GM21447 (cell line): ENCODE measurements around the gene FSCN2.

Source experiments
- ATAC-seq: cut with Tn5 transposase; IDR thresholded peaks from one replicate; pipeline ENCODE4 v1.9.1; 2021; ENCODE audit not compliant: unreplicated experiment

The FSCN2 gene

DNA sequence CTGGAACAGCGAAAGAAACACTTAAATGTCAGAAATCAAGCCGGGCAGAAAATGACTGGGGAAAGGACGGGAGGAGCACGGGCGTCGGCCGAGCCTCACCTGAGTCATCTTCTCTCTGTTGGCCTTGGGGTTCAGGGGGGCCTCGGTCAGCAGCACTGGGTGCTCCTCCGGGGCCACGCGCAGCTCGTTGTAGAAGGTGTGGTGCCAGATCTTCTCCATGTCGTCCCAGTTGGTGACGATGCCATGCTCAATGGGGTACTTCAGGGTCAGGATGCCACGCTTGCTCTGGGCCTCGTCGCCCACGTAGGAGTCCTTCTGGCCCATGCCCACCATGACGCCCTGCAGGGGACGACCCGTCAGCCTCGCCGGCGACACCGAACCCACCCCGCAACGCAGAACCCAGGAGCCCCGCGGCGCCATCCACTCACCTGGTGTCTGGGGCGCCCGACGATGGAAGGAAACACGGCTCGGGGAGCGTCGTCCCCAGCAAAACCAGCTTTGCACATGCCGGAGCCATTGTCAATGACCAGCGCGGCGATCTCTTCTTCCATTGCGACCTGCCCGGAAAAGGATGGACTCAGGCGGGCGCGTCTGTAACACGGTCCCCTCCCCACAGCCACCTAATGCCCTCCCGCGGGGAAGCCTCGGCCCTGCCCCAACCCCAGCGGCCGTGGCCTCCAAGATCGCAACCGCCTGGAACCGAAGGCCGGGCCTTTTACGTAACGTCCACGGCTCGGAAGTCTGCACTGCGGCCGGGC is 16.2 kb upstream of the FSCN2 start:
- no peak for ATAC-seq

DNA sequence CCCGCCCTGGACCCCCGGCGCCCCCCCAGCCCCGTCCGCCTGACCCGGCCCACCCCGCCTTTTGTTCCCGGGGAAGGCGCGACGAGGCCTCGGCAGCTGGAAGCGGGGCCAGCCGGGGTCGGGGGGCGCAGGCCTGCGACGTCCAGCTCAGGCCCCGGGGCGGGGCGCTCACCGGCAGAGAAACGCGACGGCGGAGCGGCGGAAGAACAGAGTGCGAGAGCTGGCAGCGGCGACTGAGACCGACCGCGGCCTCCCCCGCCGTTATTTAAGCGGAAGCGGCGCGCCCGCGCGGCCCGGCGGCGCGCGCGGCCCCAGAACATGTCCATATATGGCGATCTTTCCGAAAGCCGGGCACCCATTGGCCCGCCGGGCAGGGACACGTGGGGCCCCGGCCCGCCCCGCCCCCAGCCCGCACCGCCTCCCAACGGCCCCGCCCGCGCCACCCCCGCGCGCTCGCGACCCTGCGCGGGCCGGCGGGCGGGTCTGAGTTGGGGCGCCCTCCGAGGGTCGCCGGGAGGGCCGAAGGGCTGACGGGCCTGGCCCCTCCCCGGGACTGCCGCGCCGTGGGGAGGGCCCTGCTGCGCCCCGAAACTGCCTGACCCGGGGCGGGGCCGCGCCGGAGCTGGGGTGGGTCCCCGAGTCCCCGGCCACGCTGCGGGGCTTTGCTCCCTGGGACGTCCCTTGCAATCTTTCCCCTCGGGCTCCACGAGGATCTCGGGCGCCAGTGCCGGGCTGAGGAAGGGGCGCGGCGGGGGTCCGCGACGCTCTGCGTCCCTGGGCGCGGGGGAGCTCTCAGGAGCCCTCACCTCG is 15.4 kb upstream of the FSCN2 start, which contains the start of gene ACTG1:
TSS of gene ACTG1 (minus strand) at position 238 of the 810 bp plus-strand sequence. CDS start 445 bp downstream, outside the sequence.
- ATAC-seq: peak; percentile 26

DNA sequence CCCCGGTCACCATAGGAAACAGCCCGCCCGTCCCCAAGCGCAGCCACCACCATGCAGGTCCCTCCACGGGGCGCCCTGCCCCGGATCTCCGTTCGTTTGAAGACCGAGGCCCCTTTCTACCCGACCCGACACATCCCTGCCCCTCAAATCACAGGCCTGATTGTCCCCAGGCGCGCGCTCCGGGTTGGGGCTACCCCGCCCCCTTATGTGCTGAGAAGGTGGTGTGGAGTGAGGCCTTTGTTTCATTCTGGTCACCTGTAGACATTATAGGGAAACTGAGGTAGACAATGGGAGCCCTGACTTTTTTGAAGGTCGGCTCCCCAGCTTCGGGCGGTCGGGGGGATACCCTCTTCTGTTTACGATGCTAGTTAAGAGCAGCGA is 14.8 kb upstream of the FSCN2 start:
- ATAC-seq: no peak

DNA sequence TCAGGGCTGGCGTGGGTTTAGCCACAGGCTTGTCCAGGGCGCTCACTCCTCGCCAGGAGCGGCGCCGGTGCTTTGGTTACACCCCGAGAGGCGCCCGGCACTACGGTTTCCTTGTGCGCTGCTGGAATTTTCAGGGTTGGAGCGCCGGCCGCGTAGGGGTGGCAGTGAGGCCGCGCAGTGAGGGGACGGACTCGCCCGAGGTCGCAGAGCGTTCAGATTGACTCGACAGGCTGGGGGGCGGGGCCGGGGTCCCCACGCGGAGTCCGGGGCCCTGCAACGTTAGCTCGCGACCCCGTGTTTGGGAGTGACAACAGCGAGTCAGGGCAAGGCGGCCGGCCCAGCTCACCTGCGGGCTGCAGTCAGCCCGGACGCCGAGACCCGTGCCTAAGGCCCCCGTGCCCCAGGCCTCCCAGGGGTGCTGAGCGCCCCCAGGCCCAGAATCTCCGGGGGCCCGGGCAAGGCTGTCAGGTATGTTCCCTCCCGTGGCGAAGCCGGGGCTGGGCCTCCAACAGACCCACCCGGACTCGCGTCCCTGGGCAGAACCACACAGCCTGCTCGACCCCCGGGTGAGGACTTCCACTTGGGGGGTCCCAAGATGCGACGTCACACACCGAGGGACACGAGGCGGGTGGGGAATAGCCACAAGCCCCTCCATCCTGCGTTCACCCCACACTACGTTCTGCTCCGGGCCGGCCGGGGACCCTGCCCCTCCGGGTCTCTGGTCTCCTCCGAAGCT is 14.3 kb upstream of the FSCN2 start:
- no peak for ATAC-seq

DNA sequence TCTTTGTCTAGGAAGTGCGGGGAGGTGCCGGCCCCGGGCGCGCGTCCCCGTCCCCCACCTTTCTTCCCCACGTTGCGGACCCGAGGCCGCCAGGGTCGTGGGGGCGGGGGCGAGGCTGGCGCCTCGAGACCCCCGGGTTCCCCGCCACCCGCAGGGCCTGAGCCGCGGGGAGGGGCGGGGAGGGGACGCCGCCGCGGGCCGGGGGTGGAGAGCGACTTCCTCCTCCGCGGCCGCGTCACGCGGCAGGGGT is 13.8 kb upstream of the FSCN2 start:
- ATAC-seq: no peak

DNA sequence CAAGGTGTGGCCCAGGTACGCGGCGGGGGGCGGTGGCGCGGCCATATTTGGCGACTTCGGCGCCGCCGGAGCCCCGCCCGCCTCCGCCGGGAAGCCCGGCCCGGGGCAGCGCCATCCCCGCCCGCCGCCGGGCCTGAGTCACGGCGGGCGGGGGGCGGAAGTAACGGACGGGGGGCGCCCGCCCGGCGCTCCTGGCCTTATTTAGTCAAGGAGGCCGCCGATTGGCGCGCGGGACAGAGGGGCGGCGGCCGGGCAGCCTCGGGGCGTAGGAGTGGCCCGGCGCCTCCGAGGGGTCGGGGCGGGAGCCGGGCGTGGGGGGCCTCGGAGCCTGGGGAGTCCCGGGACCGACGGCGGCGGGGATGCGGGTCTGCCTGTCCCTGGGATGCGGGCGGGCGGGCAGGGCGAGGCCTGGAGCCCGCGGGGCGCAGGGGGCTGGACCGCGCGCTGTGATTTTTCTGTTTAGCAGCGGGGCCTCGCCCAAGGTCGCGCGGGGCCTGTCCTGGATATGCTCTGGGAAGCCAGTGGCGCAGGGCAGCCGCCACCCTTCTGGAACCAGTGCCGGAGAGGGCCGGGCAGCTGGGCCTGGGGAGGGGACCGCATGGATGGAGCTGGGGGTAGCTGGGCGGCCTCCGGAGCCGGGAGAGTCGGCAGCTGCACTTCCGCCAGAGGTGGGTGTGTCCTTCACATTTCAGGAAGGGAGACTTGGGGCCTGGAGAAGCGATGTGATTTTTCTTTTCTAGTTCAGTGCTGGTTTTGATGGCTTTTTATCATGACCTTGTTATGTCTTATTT is 13.2 kb upstream of the FSCN2 start:
- no peak for ATAC-seq

DNA sequence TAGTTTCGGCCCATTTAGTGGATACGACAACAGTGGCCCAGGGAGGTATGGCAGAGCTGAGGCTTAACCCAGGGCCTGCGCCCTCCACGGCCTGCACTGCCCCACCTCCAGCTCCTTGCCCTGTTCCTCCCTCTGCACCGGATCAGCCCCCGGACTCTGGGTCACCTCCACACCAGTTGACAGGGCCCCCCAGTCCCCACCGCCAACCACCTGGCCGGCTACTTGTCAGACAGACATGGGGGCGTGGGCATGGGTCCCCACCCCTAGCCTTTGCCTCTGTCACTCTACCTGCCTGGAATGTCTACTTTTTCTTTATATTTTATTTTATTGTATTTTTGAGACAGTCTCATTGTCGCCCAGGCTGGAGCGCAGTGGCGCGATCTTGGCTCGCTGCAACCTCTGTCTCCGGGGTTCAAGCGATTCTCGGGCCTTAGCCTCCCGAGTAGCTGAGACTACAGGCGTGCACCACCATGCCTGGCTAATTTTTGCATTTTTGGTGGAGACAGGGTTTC is 12.6 kb upstream of the FSCN2 start:
- ATAC-seq: no peak

DNA sequence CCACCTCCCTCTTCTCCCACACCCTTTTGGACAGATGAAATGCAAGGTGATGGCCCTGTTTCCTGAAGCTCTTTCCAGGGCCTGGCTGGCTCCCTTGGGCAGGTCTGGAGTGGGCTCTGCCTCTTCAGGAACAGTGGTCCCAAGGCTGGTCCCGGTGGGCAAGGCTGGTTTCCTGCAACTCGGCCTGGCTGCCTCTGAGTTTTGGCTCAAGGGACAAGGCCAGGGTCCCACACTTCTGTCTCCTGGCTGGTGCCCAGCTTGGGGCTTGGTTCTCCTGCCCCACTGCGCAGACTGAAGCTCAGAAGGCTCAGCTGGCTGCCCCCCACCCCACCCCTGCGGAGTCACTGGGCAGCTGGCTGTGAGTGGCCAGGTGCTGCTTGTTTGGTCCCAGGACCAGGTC is 11.7 kb upstream of the FSCN2 start:
- ATAC-seq: no peak

DNA sequence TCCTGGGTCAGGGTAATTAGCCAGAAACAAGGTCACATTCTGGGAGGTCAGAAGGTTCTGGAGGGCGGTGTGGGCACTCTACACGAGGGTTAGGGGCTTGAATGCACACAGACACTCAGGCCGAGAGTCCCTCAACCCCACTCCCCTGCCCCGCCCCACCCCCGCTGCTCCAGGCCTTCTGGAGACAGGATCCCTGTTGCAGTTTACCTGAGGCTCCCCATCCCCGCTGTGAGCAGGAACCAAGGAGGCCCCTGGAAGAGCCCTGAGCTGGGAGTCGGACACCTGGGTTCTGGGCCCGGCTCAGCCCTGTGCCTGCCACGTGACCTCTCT is 11.2 kb upstream of the FSCN2 start:
- ATAC-seq: no peak

DNA sequence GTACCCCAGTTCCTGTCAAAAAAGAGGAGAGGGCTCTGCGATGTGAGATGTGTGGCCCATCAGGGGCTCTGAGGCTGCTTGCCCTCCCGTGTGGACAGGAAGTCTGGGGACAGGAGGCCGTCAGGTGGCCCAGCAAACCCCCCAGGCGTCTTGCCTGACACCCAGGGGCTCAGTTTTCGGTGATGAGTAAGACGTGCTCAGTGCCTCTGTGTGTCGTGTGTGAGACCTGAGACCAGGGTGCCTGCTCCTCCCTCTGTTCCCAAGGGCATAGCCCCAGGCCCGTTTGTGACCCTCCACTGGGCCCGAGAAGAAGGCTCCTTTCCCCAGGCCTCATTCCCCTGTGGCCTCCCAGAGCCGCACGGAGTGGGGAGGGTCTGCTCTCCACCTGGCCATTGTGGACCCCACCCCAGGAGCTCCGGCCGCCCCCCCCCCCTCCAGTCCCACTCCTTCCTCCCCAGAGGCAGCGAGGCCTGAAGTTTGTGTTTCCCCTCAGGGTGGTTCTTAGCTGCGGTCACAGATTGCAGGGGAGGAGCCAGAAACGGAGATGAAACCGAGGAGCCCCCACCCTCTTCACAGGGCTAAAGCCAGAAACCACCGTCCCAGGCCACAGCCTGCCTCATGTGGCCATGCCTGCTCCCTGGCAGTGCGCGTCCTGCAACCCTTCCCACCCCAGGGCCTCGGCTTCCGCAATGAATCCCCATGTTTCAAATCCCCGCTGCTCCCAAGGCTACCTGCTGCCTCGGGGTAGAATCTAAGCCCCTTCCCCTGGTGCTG is 10.7 kb upstream of the FSCN2 start:
- ATAC-seq: no peak

DNA sequence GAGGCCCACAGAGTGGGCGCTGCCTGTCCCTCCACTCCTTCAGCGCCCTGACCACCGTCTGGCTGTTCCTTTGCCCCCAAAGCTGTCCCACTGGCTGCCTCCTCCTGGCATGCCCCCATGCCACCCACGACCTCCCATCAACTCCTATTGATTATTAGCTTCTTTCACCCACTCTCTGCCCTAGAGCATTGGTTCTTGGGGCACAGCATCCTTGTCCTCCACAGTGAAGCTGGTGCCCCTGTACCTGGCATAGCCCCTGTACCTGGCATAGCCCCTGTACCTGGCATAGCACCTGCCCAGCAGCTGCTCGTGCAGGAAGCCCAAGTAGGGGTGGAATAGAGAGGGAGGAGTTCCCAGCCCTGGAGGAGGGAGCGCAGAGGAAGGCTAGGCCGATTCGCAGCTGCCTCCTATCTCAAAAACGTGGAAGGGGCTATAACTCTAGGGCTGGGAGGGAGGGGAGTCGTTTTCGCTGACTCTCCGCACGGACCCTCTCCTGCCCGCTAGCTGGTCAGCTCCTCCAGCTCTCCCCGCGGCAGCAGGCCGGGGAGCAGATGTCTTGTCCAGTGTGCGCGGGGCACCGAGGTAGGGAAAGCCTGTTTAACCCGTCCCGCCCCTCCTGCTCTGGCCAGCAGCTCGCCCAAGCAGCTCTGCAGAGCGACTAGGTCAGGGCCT is 9.9 kb upstream of the FSCN2 start:
- ATAC-seq: no peak

DNA sequence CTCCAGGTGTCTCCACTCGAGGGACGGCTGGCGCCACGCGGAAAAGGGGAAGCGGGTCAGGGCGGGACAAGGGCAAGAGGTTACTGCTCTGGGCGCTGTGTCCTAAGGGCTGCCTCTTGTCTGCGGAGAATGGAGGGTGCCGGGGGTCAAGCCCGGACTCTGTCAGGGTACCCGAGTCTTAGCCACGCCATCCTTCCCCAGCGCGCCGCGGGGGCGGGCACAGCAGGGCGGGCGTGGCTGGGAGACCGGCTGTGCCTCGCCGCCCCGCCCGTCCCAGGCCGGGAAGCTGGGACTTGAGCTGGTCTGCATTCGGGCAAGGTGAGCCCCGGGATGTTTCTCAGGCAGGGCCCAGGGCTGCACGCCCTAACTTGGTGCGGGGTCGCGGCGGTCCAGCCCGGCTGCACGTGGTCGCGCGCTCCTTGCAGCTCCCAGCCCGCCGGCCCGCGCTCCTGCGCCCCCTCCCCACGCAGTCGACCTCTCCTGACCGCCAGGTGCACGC is 9.3 kb upstream of the FSCN2 start:
- no peak for ATAC-seq

DNA sequence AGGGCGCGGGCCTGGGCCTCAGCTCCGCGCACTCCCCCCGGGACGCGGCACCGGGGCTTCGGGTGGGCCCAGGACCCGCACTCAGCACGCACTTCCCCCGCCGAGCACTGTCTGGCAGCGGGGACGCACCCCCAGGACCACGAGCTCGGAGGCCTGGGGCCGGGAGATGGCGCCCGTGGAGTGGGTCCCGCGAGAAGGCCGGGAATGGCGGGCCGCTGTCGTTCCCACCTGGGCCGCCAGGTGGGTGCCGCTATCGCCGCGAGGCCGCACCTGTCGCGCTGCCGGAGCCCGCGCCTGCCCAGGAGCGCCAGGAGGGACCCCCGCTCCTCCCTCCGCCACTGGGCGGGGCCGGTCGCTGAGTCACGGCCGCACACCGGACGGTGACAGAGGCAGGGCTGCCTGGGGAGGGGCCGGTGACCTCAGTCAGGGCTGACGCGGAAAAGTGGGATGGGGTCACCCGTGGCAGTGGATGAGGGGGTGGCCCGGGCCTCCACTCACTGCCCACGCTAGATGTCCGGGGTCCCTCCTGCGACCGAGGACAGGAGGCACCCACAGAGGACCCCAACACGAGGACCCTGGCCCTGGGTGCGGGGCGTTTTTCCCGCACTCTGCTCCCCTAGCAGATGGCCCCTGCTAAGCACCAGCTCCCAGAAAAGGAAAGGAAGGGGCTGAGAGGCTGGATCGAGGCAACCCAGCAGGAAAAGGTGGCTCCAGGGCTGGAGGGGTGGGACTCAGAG is 8.7 kb upstream of the FSCN2 start:
- no peak for ATAC-seq

DNA sequence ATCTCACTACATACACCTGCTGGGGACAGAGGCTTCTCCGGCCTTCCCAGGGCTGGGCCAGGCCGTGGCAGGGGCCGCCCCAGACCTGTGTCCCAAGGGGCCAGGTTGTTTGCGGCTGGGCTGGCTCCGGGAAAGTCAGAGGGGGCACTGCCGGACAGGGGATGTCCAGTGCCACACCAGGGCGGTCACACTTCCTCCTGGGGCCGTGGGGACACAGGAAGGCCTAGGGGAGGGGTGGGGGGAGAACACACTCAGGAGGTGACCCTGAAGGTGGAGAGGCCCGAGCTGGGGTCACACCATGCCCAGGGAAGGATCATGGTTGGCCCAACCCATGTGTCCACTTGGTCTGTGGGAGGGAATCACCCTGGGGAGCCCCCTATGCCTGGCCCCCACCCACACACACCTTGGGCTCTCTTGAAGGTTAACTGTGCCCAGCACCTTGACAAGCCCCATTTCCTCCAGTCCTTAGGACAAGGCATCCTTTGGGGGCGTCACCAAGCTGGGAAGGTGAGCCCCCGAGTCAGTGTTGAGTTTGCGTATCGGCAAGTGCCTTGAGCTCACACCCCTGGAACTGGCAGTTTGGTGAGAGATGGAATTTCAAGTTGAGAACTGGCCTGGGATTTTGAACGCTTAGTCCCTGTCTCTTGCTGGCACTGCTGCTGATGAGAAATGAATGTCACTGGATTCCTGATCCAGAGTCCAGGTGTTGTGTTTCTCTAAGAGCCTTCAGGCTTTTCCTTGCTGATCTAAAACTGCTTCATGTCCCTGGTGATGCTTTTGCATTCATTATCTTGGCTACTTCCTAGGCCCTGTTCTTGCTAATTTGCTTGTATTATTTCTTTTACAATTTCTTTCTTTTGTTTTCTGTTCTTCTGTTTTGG is 7.9 kb upstream of the FSCN2 start:
- no peak for ATAC-seq

DNA sequence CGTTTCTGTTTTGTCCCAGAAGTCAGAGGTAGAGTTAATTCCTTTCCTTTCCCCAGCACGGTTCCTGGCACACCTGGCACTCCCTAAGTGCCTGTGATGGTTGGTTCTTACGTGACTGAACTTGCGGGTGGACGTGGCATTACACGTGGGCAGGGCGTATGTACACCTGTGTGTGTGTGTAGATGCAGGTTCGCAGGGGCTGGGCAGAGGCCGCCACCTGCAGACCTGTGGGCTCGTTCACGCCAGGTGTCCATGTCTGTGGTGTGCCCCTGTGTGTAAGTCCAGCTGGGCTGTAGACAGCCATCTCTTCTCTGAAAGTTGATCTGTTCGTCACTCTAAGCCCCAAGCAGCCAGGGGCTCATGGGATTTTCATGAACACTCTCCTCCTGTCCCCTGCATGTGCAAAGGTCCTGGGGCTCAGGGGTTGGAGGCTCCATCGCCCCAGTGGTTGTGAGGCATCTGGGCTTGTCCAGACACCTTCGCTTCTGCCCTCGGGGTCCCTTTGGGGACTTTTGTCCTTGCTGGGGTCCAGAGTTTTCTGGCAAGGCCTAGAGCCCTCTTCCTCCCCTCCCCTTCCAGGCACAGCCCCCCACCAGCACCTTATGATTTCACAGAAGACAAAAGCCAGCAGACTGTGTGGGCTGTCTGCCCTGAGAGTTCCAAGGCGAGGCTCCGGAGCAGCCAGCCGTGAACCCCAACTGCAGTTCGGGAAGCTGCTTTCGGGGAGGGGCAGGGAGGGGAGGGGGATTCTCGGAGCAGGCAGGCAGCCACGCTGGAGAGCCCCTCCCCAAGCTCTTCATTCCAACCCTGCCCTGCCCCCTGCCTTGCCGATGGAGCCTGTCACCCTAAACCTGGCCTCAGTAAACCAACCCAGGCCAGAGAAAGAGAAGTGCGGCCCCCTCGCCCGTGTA is 5.4 kb upstream of the FSCN2 start:
- ATAC-seq: no peak

DNA sequence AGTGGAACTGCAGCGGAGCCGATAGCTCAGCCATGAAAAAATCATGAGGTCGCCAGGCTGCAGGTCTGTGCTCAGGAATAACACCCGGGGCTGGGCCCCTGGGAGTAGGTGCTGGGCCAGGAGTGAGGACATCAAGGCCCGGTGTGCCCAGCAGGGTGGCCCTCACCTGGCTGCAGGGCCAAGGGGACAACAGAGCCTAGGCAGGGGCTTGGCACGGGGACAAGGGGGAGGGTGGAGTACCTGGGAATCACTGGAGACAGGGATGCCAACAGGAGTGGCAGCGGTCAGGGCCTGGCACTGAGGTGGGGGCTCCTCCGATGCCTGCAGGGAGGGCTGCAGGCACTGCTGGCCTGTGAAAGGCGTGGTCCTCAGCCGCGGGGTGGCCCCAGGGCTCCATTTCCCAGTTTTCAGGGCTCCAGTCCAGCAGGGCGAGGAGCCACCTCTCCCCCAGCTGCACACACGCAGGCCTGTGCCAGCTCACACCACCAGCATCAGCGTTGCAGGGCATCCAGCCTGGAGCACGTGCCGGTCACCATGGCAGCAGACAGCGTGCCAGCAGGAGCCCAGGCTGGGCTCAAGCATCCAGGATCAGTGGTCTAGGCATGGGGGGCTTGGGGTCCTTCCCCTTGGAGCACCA is 4.7 kb upstream of the FSCN2 start:
- ATAC-seq: no peak
